Activated gamma-delta T cell treated with anti-CD3 and anti-CD28 coated beads, Interleukin-2, amount 50 U/mL, for 16 hours (primary cell): ENCODE measurements around the gene PRDM16.
A peak's percentile ranks its signal among the peaks of the same experiment; 100 is the strongest.

ENCODE experiments used
- DNase-seq: peaks from one replicate; pipeline ENCODE4 v3.0.0-alpha.2; 2020; ENCODE audit warnings: low read depth

The PRDM16 gene

DNA sequence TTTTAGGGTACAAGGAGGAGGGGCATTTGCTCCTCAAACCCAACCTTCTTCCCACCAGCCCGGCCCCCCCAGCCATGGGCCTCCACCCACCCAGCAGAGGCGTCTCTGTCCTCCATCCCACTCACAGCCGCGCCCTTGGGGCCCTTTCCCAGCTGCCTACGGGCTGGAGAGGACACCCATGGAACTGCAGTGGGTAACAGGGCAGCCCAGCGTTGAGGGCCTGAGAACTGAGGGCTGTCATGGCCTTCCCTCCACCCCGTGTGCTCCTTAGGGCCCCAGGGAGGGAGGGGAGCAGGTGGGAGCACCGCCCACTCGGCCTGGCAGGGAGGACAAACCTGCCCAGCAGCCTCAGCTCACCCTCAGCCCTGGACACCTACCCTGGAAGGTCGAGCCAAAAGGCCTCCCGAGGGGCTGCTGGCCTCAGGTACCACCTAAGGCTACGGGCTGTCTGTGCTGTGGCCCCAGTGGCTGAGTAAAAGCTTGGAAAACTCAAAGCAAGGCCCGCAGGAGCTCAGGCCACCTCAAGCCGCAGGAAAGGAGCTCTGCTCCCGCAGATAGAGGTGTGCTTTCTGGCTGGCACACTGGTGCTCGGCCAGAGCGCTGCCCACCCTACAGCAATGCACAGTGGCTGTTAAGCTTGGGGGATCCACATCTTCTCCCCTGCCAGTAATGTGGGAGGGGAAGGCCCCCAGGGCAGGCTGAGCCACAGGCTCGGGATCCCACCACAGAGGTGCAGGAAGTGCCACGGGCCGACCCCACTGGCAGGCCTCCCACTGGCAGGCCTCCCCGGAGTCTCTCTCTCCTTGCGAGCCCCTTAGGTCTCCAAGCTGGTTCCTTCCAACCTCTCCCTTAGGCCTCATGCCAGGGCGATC, 383.2 kb downstream of the PRDM16 start:
- no peak for DNase-seq

- no peak for DNase-seq
Observed at GRCh38 chr1:3452866-3453175, 383.8 kb downstream of the PRDM16 start.

DNA sequence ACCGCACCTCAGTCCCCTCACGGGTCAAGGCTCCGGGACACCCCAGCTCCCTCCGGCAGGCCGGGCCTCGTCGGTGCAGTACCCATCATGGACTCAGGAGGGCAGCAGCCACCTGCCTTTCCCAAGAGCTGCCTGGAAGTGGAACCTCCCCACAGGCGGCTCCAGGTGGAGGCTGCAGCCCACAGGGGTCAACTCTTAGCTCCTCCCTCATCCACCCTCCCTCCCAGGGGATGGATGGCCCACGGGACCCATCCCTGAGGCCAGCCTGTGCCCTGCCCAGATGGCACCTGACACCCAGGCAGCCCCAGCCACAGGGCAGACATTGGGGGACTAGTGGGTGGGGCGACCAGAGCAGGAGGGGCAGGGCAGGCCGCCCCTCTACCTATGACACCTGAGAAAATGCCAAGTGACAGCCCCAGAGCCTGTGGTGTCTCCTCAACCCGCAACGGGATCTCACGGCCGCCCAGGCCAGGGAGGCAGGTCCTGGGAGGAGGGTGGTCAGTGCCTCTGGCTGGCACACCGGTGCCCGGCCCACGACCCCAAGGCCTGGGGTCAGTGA, 384.3 kb downstream of the PRDM16 start:
- DNase-seq: peak; percentile 65

GRCh38 chr1:3453891-3454810, 385.1 kb downstream of the PRDM16 start, which contains the start of gene ARHGEF16:
Gene ARHGEF16, plus strand, starts transcription at chr1:3454665. Its CDS starts 8,420 bp downstream, at chr1:3463085.
- no peak for DNase-seq

- DNase-seq: no peak
Observed at GRCh38 chr1:3454811-3455618, 386.0 kb downstream of the PRDM16 start.

DNA sequence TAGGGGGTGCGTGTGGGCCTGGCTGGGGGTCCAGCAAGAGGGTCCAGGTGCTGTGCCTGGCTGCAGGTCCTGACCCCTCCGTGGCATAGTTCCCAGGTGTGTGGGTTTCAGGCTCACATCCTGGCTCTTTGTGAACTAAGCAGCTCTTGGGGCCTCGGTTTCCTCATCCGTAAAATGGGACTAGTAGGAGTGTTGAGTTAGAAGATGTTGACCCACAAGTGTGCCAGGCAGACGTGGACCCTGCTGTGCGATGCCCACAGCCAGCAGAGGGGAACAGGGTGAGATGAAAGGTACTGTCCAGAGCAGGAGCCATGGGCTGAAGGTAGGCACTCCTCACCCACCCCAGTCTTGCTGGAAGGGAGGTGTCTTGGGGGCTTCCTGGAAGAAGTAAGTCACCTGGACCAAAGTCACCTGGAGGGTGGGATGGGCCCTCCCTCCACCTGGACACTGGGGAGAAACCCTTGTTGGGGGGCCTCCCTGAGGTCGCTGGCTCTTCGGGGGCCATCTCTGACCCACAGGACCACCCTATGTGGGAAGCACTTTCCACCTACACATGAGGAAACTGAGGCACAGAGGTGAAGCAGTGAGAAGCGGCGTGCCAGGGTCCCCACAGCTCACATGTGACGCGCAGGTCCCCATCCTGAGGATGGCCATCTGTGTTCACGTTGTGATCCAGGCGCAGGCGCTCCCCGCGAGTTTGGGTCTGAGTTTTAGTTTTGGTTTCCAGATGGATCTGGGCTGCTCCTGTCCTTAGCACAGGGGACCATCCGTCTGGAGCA, 386.9 kb downstream of the PRDM16 start:
- no peak for DNase-seq

GRCh38 chr1:3456449-3456963, 387.5 kb downstream of the PRDM16 start:
- no peak for DNase-seq

DNA sequence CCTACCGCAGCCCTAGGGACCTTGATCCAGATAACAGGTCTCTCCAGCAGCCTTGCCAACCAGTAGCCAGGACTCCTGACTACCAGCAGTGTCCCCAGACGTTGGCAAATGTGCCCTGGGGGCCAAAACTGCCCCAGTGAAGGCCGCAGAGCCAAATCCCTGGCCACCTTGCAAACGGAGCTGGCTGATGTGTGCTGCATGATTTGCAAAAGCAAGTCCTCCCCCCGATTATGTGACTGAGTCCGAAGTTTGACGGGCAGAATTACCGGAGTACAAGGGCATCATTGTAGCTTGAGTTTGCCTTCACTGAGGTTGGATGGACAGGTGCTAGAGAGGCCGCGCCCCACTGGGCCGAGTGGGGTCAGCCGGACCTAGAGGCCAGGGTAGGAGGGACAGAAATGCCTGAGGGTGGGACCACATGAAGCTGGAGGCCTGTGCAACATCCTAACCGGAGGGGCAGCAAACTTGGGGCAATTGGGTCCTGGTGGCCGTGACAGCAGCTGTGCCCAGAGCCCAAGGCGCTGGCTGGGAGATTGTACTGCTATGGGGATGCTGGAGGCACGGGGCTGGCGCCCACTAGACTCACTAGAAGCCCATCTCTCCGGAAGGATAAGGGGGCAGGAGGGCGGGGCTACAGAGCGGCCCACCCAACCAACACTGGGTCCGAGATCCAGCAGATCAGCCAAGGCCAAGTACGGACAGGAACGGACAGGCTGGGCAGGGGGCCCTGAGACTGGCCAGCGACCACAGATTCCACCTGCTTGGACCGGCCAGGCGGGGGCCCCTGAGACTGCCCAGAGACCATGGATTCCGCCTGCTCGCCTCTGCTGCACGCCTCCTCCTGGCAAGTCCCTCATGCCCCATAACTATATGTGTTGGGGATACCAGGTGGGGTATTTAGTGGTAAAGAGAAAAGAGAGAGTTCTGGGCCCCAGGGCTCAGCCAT, 388.2 kb downstream of the PRDM16 start:
- no peak for DNase-seq

DNA sequence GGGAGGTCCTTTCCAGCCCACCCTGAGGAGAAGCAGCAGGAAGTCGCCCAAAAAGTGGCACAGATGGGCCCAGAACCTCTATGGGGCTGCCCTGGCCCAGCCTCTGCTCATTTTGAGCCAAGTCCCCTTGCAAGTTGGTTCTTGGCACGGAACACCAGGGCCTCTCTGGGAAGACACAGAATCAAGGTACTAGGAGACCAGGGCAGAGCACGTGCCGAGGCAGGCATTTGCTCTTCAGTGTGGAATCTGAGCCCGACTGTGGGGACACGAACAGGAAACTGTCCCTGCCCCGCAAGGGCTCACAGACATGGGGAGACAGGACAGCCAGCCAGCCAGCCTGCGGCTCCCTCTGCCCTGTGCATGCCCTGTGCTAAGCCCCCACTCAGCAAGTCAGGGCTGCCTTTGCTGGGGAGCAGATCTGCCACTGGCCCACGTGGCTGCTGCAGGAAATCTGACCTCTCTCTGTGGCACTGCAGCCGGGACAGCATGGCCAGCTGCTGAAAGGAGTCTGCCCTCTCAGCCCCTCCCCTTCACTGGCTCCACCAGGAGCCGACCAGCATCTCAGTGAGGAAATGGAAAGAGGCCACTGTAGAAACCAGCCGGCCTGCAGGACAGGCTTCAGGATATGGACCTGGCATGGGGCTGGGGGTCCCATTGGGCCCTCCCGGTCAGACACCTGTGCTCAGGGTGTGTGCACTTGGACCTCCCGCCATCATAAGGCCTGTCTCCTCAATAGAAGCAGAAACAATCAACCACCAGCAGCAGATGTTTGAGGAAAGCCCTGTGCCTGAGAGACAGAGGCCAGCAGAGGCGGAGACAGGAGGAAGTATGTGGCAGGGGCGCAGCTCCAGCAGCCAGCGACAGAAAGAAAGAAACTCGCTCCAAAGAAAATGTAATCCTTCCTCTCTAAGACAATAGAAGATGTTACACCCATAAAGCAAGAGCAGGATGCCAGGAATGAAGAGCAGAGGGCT, 389.2 kb downstream of the PRDM16 start:
- no peak for DNase-seq

DNA sequence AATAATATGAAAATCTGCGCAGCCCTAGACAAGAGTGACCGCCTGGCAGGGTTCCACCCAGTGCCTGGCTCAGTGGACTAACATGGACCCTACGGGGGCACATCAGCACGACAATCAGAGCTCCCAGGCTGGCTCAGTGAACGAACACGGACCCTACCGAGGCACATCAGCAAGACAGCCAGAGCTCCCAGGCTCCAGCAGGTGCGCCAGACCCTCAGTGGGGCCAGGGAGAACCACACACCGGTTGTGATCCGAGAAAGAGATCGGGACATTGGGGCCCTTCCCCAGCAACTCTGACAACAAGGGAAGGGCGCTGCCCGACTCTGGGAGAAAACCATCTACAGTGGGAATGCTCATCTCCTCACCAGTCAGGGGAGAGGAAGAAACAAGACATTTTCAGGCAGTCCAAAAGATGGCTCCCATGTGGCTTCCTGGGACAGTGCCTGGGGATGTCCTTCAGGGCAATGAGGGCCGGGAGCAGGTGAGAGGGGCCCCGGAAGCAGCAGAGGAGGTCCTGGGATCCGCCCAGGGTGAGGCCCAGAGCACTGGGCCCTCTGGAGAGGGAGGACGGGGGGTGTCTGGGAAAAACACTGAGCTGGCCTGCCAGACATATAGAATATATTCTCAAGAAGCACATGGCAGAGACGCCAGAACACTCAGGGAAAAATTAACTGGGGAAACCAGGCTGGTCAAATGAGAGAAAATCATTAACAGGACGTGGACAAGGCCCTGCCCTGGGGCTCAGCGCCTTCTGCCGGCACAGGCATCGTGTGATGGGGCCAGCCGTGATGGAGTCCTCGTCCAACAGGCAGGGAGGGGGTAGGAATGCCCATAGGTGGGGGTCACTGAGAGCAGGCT, 390.3 kb downstream of the PRDM16 start:
- DNase-seq: no peak

DNA sequence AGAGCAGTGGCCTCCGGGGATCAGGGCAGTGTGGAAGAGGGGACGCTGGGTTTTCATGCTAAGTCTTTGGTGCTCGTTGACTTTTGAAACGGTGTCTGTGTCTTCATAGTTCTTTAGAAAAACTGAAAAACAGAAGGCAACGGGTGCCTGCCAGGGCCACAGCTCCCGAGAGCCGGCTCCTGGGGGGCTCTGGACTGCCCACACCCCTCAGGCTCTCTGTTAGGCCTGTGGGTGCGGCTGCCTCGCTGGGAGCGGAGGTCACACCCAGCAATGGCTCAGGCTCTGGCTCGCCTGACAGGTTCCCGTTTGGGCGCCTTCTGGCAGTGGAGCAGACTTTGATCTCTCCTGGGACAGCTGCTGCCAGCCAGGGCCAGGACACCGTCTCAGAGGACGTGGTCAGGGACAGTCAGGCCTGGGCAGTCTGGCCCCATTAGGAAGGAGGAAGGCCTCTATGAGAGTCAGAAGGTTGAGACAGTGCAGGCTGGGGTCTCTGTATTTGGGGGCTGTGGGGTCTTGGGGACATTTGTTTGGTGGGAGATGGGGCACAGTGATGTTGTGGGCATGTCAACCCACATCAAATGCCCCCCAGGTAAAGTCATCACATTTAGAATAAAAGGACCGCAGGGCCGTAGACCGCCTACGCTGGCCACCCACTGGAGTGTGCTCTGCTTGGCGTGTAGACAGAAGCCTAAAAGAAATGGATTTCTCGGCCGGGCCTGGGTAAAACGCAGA, 391.1 kb downstream of the PRDM16 start:
- DNase-seq: no peak

DNA sequence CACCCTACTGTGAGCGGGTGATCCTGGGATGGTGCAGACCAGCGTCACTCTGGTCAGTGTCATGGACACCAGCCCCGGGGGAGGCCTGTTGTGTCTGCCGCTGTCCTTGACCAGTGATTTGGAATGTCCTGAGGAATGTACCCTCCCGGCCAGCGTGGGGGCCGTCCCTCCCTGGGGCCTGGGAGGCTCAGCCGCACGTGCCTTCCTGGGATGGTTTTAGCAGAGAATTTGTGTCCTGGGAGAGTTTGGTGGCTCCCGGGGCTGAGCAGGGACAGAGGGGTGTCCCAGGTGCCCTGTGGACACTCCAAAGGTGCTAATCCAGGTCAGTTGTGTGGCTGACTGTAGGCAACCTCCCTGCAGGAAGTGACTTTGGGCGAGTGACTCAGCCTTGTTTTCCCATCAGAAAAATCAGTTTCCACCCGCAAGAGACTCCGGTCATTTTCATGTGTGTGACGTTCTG, 391.7 kb downstream of the PRDM16 start:
- no peak for DNase-seq

DNA sequence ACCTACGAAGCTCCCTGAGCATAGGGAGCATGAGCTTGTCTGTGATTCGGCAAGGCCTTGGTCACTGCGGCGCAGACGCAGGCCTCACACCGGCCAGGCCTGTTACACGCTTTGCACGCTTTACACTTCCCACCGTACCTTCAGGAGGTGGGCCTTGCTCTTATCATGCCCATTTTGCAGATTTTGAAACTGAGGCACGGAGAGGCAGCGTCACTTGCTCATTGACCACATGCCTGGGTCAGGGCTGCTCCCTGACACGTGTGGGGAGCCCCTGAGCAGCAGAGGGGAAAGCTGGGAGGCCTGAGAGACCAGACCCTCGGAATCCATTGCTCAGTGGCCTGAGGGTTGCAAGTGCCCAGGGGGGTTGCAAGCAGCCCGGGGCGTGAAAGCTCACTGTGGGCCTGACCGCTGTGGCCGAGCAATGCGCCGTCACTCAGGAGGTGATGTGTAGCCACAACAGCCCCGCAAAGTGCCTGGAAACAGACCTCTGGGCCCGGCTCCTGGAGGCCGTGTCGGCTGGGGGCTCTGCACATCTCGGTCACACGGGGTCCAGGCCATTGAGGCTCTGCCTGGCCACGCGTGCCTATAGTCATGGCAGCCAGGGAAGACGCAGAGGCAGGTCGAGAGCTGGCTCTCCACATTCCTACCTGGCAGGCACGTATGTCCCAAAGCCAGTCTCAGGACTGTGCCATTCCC, 392.4 kb downstream of the PRDM16 start:
- no peak for DNase-seq

GRCh38 chr1:3461934-3462275, 392.9 kb downstream of the PRDM16 start:
- no peak for DNase-seq

DNA sequence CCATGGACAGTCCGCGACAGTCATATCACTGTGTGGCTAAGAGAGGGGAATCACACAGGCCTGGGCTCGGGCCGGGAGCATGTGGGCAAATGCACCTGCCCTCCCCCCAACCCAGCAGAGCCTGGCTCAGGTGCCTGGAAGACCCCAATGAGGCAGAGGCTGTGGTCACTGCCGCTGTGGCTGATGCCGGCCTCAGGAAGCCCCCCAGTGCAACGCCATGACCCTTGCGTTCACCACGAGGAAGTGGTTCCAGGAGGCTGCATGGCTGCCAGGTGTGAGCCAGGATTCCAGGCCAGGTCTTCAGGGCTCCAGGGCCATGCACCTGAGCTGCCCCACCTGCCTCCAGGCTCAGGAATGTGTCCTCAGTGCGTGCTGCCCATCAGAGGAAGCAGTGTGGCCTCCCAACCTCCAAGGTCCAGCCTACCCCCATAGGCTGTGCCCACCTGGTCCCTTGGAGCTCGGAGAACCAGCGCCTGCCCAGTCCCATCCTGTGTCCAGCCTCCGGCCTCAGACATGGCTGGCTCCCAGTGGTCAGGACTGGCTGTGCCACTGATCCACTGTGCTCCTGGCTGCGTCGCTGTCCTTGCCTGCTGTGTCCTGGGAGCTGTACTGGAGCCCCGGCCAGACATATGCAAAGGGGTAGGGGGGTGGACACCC, 393.5 kb downstream of the PRDM16 start:
- no peak for DNase-seq

DNA sequence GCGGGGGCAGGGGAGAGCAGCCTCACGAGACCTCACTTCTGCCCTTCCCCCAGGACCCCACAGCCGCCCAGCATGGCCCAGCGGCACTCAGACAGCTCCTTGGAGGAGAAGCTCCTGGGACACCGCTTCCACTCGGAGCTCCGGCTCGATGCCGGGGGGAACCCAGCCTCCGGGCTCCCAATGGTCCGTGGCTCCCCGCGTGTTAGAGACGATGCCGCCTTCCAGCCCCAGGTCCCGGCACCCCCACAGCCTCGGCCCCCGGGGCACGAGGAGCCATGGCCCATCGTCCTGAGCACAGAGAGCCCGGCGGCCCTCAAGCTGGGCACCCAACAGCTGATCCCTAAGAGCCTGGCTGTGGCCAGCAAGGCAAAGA, 394.0 kb downstream of the PRDM16 start:
- DNase-seq: no peak
